PC-3 (cell line): Measurements from ENCODE around the gene C1QTNF6. TPM values are rescaled to one million over a fixed set of nuclear protein-coding genes. Genes with fewer than 3 reads are reported as not detected.

Source experiments
- ATAC-seq: fragments of 200-7000 bp; cut with Tn5 transposase; 2 replicates; pipeline ENCODE4 v1.9.1; 2020; ENCODE audit warnings: mild to moderate bottlenecking, moderate library complexity
- Bru-seq: library from RNA; stranded (reverse); fragments of 400-500 nt; gene quantifications from one replicate; lab custom pipeline; 2021; lab: Mats Ljungman, UMichigan
- BruChase-seq, 2 experiments: library from RNA; stranded (reverse); fragments of 400-500 nt; gene quantifications; one replicate each; lab custom pipeline; 2021; lab: Mats Ljungman, UMichigan
- BruUV-seq: library from RNA; stranded (reverse); fragments of 400-500 nt; replicated peaks from 2 replicates; lab custom pipeline; 2021; lab: Mats Ljungman, UMichigan
- CTCF ChIA-PET: fragments of 300-600 bp; sonication (Branson Sonifier 250); formaldehyde crosslinking; loops from one replicate; lab custom pipeline; 2022; ENCODE audit warnings: antibody characterized with exemption; lab: Charles Lee
- POLR2A ChIA-PET: fragments of 300-600 bp; sonication (Branson Sonifier 250); formaldehyde crosslinking; loops from one replicate; lab custom pipeline; 2022; ENCODE audit warnings: antibody characterized with exemption; ENCODE audit not compliant: unreplicated experiment; lab: Charles Lee
- DNase-seq: peaks from one replicate; pipeline ENCODE4 v3.0.0-alpha.2; 2015
- H2AFZ ChIP-seq: fragments of 300-600 bp; sonication (generic); 2 replicates; pipeline ENCODE4 v1.6.0; 2016; ENCODE audit warnings: antibody characterized with exemption, low read length
- H3F3A ChIP-seq: fragments of 300-600 bp; sonication (generic); one replicate; pipeline ENCODE4 v1.6.0; 2017; ENCODE audit warnings: antibody characterized with exemption, low read length, control low read depth, mild to moderate bottlenecking; ENCODE audit not compliant: unreplicated experiment
- H3K27ac ChIP-seq: fragments of 300-600 bp; sonication (generic); 2 replicates; pipeline ENCODE4 v1.5.1; 2016; ENCODE audit warnings: mild to moderate bottlenecking, low read length
- H3K27me3 ChIP-seq: fragments of 300-600 bp; sonication (generic); 2 replicates; pipeline ENCODE4 v1.6.1; 2016; ENCODE audit warnings: low read length, mixed read lengths
- H3K36me3 ChIP-seq: fragments of 300-600 bp; sonication (generic); 2 replicates; pipeline ENCODE4 v1.6.1; 2016; ENCODE audit warnings: low read depth, mixed run types, low read length, mixed read lengths
- H3K4me1 ChIP-seq: fragments of 300-600 bp; sonication (generic); 2 replicates; pipeline ENCODE4 v1.5.1; 2016; ENCODE audit warnings: low read length; ENCODE audit not compliant: insufficient read depth
- H3K4me2 ChIP-seq: fragments of 300-600 bp; sonication (generic); 2 replicates; pipeline ENCODE4 v1.6.0; 2016; ENCODE audit warnings: low read length
- H3K4me3 ChIP-seq: fragments of 300-600 bp; sonication (generic); 2 replicates; pipeline ENCODE4 v1.5.1; 2016; ENCODE audit warnings: mild to moderate bottlenecking, low read length, mixed read lengths
- H3K79me2 ChIP-seq: fragments of 300-600 bp; sonication (generic); 2 replicates; pipeline ENCODE4 v1.6.1; 2017; ENCODE audit warnings: low read length, mixed read lengths
- H3K9ac ChIP-seq: fragments of 300-600 bp; sonication (generic); 2 replicates; pipeline ENCODE4 v1.6.0; 2016; ENCODE audit warnings: mild to moderate bottlenecking, low read length
- H3K9me2 ChIP-seq: fragments of 300-600 bp; sonication (generic); replicated peaks from 2 replicates; pipeline ENCODE4 v1.6.1; 2016; ENCODE audit warnings: mixed run types, low read length, mixed read lengths
- H3K9me3 ChIP-seq: fragments of 300-600 bp; sonication (generic); 2 replicates; pipeline ENCODE4 v1.6.1; 2016; ENCODE audit warnings: low read length, mixed read lengths
- H4K20me1 ChIP-seq: fragments of 300-600 bp; sonication (generic); 2 replicates; pipeline ENCODE4 v1.6.1; 2016; ENCODE audit warnings: low read length, mixed read lengths
- CTCF ChIP-seq: fragments of 300-600 bp; sonication (generic); conservative IDR thresholded peaks from 2 replicates; pipeline ENCODE4 v1.5.1; 2017; ENCODE audit warnings: antibody characterized with exemption, low read depth, mild to moderate bottlenecking, low read length
- EZH2 ChIP-seq: fragments of 300-600 bp; sonication (generic); IDR thresholded peaks from one replicate; pipeline ENCODE4 v1.6.1; 2017; ENCODE audit warnings: antibody characterized with exemption, mild to moderate bottlenecking, low read length; ENCODE audit not compliant: unreplicated experiment
- EZH2phosphoT487 ChIP-seq: fragments of 300-600 bp; sonication (generic); IDR thresholded peaks from 2 replicates; pipeline ENCODE4 v1.6.1; 2018; ENCODE audit warnings: mild to moderate bottlenecking, antibody characterized with exemption, low read length, borderline replicate concordance
- intact Hi-C: fragments of 100-400 bp; cut with micrococcal nuclease; formaldehyde crosslinking; loops from 2 replicates; pipeline ENCODE4 v1.9.0; 2023
- long read RNA-seq: library from polyadenylated mRNA; unstranded; transcript quantifications from one replicate; pipeline ENCODE4 v2.0.0, GENCODE V29; 2021; ENCODE audit not compliant: unreplicated experiment
- total RNA-seq: library from RNA; depleted of rRNA; stranded (reverse); fragments of >200 nt; gene quantifications from 2 replicates; pipeline ENCODE4 v1.2.3, GENCODE V29; 2014; rRNA removed

Gene C1QTNF6
- total RNA-seq, result 3.8 and 5.5 TPM in 2 replicates
- Bru-seq, nascent RNA, result percentile 45 among the genes with signal in this experiment
- percentile 47 among the genes with signal in this experiment for BruChase-seq, experiment 1, labeled RNA remaining after a 6-hour chase
- percentile 43 among the genes with signal in this experiment for BruChase-seq, experiment 2, labeled RNA remaining after a 2-hour chase
- long read RNA-seq, partial matches to known transcripts, result 4 of 10 reads
- long read RNA-seq, other reads (novel, unspliced or antisense), result 5 of 10 reads

DNA sequence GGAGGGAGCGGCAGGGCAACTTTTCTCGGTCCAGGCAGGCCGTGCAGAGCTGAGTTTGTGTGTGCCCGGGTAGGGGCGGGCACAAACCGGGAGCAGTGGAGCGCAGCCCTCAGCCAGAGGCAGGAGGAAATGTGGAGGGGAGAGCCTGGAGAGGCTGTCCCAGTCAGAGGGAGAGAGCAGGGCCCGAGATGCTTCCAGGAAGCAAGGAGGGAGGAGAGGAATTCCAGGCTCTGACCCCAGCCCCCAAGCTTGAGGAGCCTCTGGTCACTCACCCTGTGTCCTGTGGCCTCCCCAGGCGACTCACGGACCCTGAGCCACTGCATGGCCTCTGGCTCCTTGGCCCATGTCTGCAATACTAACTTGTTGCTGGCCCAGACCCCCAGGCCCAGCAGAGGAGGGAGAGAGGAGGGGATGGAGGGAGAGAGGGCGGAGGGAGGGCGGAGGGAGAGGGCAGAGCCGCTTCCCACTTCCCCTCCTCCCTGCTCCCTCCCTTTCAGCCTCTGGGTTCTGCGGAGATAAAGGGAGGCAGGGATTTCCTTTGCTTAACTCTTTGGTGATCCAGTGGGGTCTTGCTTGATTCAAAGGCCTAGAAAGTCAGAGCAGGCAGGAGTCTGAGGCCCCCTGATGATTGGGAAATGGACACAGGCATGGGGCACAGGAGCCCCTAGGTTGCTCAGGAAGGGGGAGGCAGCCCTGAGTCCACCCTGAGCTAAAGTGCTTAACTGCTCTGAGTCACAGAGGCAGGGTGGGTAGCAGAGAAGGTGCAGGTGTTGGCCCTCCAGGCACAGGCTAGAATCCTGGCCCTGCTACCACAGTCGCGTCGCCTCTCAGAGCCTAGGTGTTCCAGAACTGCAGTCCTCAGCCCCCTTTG lies at the start of gene C1QTNF6:
TSS of gene C1QTNF6 (minus strand) at position 357 of the 871 bp plus-strand sequence. CDS start at position 323, 34 bp downstream.
- Histone ChIP-seq H3K9me3 (no peaks in the 10 kb centered on the region), H3K4me3 (peak within 1 kb of the TSS; percentile 56), H3K79me2 (0 out of 2 replicates have a peak, but pooled peaks cover 4% of the 10 kb centered on the region), H3K9me2 (no peaks in the 10 kb centered on the region), H3K27me3 (no peaks in the 10 kb centered on the region), H3K4me2 (peak within 1 kb of the TSS; percentile 79), H3K27ac (peak within 1 kb of the TSS; percentile 96), H3F3A (peaks cover 4% of the 10 kb centered on the region), H2AFZ (peak within 1 kb of the TSS; percentile 38), H4K20me1 (no peaks in the 10 kb centered on the region), H3K36me3 (no peaks in the 10 kb centered on the region), H3K4me1 (peaks cover 60% of the 10 kb centered on the region), H3K9ac (peak within 1 kb of the TSS; percentile 80)
- intact Hi-C loops, result no loop called here
- CTCF ChIA-PET, result interaction anchor here (0.6 kb wide), 1 partner anchor 179 kb away, joined by 4 read pairs; no protein-coding TSS in a partner anchor
- ATAC-seq, result peak; percentile 36
- POLR2A ChIA-PET, result no interaction called here
- no peak for TF ChIP-seq EZH2
- TF ChIP-seq CTCF, result no peak
- no peak for TF ChIP-seq EZH2phosphoT487
- BruUV-seq, result no TSS peak
- peak; percentile 60 for DNase-seq

GRCh38 chr22:37235897-37236607 lies 48.0 kb upstream of the C1QTNF6 start:
- POLR2A ChIA-PET, result no interaction called here
- Histone ChIP-seq H3K9me3 (no peaks in the 10 kb centered on the region), H3K4me2 (no peak overlapping the region), H4K20me1 (no peaks in the 10 kb centered on the region), H3K9me2 (no peaks in the 10 kb centered on the region), H3K4me1 (peaks cover 2% of the 10 kb centered on the region; the same call in 1 of the 2 replicates), H3K27me3 (no peaks in the 10 kb centered on the region), H3K9ac (no peak overlapping the region), H3K79me2 (no peaks in the 10 kb centered on the region), H3K4me3 (no peak overlapping the region), H2AFZ (no peak overlapping the region), H3F3A (no peaks in the 10 kb centered on the region), H3K36me3 (peaks cover 5% of the 10 kb centered on the region; the same call in 1 of the 2 replicates), H3K27ac (no peak overlapping the region)
- intact Hi-C loops, result no loop called here
- ATAC-seq, result no peak
- CTCF ChIA-PET, result no interaction called here
- DNase-seq, result no peak
- BruUV-seq, result no TSS peak
- TF ChIP-seq EZH2phosphoT487 (no peak), EZH2 (no peak), CTCF (no peak)
